ENCODE data around the gene HECW1.
A peak's percentile ranks its signal among the peaks of the same experiment; 100 is the strongest.
"Not testable (repeated sequence)": the region's sequence is repeated elsewhere in the genome, so short reads cannot be mapped to it uniquely, and the experiment has no call there.

The HECW1 gene

GRCh38 chr7:43112459-43112940 lies at the start of gene HECW1:
Gene HECW1, plus strand, starts transcription at chr7:43112647. Its CDS starts 131,259 bp downstream, at chr7:43243906.
- Histone ChIP-seq H3K9me3 (ENCODE audit: control insufficient read depth, insufficient read depth, low read length) (no peaks in the 10 kb centered on the region), H3K4me1 (ENCODE audit: control insufficient read depth, insufficient read depth, low read length) (peaks cover 20% of the 10 kb centered on the region), H3K36me3 (ENCODE audit: control insufficient read depth, insufficient read depth, low read length) (no peaks in the 10 kb centered on the region), H3K4me3 (ENCODE audit: low read depth, low read length) (peak within 1 kb of the TSS; percentile 78), H3K27me3 (ENCODE audit: control insufficient read depth, insufficient read depth, low read length) (peaks cover 32% of the 10 kb centered on the region), H3K9ac (ENCODE audit: low read depth, low read length) (no peak within 1 kb of the TSS)

- H3K9me3 ChIP-seq (ENCODE audit: control insufficient read depth, insufficient read depth, low read length): no peaks in the 10 kb centered on the region
- H3K4me1 ChIP-seq (ENCODE audit: control insufficient read depth, insufficient read depth, low read length): peaks cover 9% of the 10 kb centered on the region
- H3K9ac ChIP-seq (ENCODE audit: low read depth, low read length): no peak overlapping the region
- H3K36me3 ChIP-seq (ENCODE audit: control insufficient read depth, insufficient read depth, low read length): no peaks in the 10 kb centered on the region
- H3K4me3 ChIP-seq (ENCODE audit: low read depth, low read length): peak overlapping the region; percentile 6
- no peaks in the 10 kb centered on the region for H3K27me3 ChIP-seq (ENCODE audit: control insufficient read depth, insufficient read depth, low read length)
These were observed 40.8 kb upstream of the HECW1 start for GRCh38 chr7:43071604-43072003.

- Histone ChIP-seq H3K9me3 (ENCODE audit: control insufficient read depth, insufficient read depth, low read length) (no peaks in the 10 kb centered on the region), H3K4me3 (ENCODE audit: low read depth, low read length) (no peak overlapping the region), H3K4me1 (ENCODE audit: control insufficient read depth, insufficient read depth, low read length) (peaks cover 17% of the 10 kb centered on the region), H3K36me3 (ENCODE audit: control insufficient read depth, insufficient read depth, low read length) (no peaks in the 10 kb centered on the region), H3K27me3 (ENCODE audit: control insufficient read depth, insufficient read depth, low read length) (no peaks in the 10 kb centered on the region), H3K9ac (ENCODE audit: low read depth, low read length) (no peak overlapping the region)
These were observed 39.9 kb upstream of the HECW1 start for GRCh38 chr7:43072530-43072929.

- peaks cover 28% of the 10 kb centered on the region for H3K4me1 ChIP-seq (ENCODE audit: control insufficient read depth, insufficient read depth, low read length)
- H3K9me3 ChIP-seq (ENCODE audit: control insufficient read depth, insufficient read depth, low read length); H3K36me3 ChIP-seq (ENCODE audit: control insufficient read depth, insufficient read depth, low read length): not testable (repeated sequence)
These were observed 38.6 kb upstream of the HECW1 start for GRCh38 chr7:43073811-43074210.

DNA sequence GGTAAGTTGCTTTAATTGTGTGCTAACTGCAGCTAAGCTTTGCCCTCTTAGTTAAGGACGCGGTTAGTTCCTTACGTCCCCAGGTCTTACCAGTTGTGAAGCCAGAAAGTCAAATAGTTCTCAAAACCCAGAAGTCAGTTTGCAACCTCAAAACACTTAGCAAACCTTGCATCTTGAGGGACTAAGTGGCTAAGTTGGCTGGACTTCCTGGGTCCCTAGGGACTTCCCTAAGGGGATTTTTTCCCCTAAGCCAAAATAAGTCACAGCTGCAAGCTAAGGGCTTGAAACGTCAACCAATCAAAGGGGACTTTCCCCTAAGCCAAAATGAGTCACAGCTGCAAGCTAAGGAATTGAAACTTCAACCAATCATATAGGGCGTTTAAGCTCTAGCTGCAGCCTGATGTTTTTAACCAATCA lies 36.2 kb upstream of the HECW1 start:
- H3K9ac ChIP-seq (ENCODE audit: low read depth, low read length): no peak overlapping the region
- no peaks in the 10 kb centered on the region for H3K9me3 ChIP-seq (ENCODE audit: control insufficient read depth, insufficient read depth, low read length)
- H3K36me3 ChIP-seq (ENCODE audit: control insufficient read depth, insufficient read depth, low read length): no peaks in the 10 kb centered on the region
- H3K27me3 ChIP-seq (ENCODE audit: control insufficient read depth, insufficient read depth, low read length): no peaks in the 10 kb centered on the region
- H3K4me3 ChIP-seq (ENCODE audit: low read depth, low read length): no peak overlapping the region
- peaks cover 29% of the 10 kb centered on the region for H3K4me1 ChIP-seq (ENCODE audit: control insufficient read depth, insufficient read depth, low read length)

More at GRCh38 chr7:43073811-43074210, 38.6 kb upstream of the HECW1 start:
- not testable (repeated sequence) for H3K9ac ChIP-seq (ENCODE audit: low read depth, low read length); H3K27me3 ChIP-seq (ENCODE audit: control insufficient read depth, insufficient read depth, low read length); H3K4me3 ChIP-seq (ENCODE audit: low read depth, low read length)

- H3K4me3 ChIP-seq (ENCODE audit: low read depth, low read length): no peak overlapping the region
- no peaks in the 10 kb centered on the region for H3K9me3 ChIP-seq (ENCODE audit: control insufficient read depth, insufficient read depth, low read length)
- H3K36me3 ChIP-seq (ENCODE audit: control insufficient read depth, insufficient read depth, low read length): no peaks in the 10 kb centered on the region
- peaks cover 27% of the 10 kb centered on the region for H3K4me1 ChIP-seq (ENCODE audit: control insufficient read depth, insufficient read depth, low read length)
- H3K9ac ChIP-seq (ENCODE audit: low read depth, low read length): no peak overlapping the region
- no peaks in the 10 kb centered on the region for H3K27me3 ChIP-seq (ENCODE audit: control insufficient read depth, insufficient read depth, low read length)
These were observed 35.8 kb upstream of the HECW1 start for GRCh38 chr7:43076606-43077005.

DNA sequence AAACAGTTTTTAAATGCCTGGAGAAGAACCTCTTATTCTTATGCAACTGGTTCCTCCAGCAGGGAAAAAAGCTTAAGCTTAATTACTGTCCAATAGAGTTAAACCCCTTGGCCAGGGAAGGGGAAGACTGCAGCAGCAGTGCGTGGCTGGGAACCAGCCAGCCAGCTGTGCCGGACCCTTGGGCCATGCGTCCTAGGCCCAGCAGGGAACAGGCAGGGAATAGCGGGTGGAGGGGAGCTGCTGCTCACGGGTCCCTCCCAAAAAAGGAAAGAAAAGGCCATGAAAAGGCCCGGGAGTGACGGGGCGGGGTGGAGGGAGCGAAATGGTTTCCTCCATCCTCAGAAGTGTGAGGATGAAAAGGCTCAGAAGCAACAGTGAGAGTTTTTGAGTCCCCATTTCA lies 35.2 kb upstream of the HECW1 start:
- no peaks in the 10 kb centered on the region for H3K27me3 ChIP-seq (ENCODE audit: control insufficient read depth, insufficient read depth, low read length)
- H3K4me1 ChIP-seq (ENCODE audit: control insufficient read depth, insufficient read depth, low read length): peaks cover 24% of the 10 kb centered on the region
- peak overlapping the region; percentile 62 for H3K9ac ChIP-seq (ENCODE audit: low read depth, low read length)
- H3K9me3 ChIP-seq (ENCODE audit: control insufficient read depth, insufficient read depth, low read length): no peaks in the 10 kb centered on the region
- H3K4me3 ChIP-seq (ENCODE audit: low read depth, low read length): peak overlapping the region; percentile 18
- H3K36me3 ChIP-seq (ENCODE audit: control insufficient read depth, insufficient read depth, low read length): no peaks in the 10 kb centered on the region

GRCh38 chr7:43077732-43078391 lies 34.6 kb upstream of the HECW1 start:
- Histone ChIP-seq H3K36me3 (ENCODE audit: control insufficient read depth, insufficient read depth, low read length) (no peaks in the 10 kb centered on the region), H3K4me3 (ENCODE audit: low read depth, low read length) (peak overlapping the region; percentile 18), H3K4me1 (ENCODE audit: control insufficient read depth, insufficient read depth, low read length) (peaks cover 24% of the 10 kb centered on the region), H3K9me3 (ENCODE audit: control insufficient read depth, insufficient read depth, low read length) (no peaks in the 10 kb centered on the region), H3K27me3 (ENCODE audit: control insufficient read depth, insufficient read depth, low read length) (no peaks in the 10 kb centered on the region), H3K9ac (ENCODE audit: low read depth, low read length) (no peak overlapping the region)

GRCh38 chr7:43078794-43079193 lies 33.7 kb upstream of the HECW1 start:
- Histone ChIP-seq H3K9me3 (ENCODE audit: control insufficient read depth, insufficient read depth, low read length) (no peaks in the 10 kb centered on the region), H3K9ac (ENCODE audit: low read depth, low read length) (no peak overlapping the region), H3K4me1 (ENCODE audit: control insufficient read depth, insufficient read depth, low read length) (peaks cover 24% of the 10 kb centered on the region), H3K27me3 (ENCODE audit: control insufficient read depth, insufficient read depth, low read length) (no peaks in the 10 kb centered on the region), H3K4me3 (ENCODE audit: low read depth, low read length) (no peak overlapping the region), H3K36me3 (ENCODE audit: control insufficient read depth, insufficient read depth, low read length) (no peaks in the 10 kb centered on the region)

- H3K27me3 ChIP-seq (ENCODE audit: control insufficient read depth, insufficient read depth, low read length): no peaks in the 10 kb centered on the region
- H3K9me3 ChIP-seq (ENCODE audit: control insufficient read depth, insufficient read depth, low read length): no peaks in the 10 kb centered on the region
- no peak overlapping the region for H3K9ac ChIP-seq (ENCODE audit: low read depth, low read length)
- H3K4me3 ChIP-seq (ENCODE audit: low read depth, low read length): no peak overlapping the region
- H3K4me1 ChIP-seq (ENCODE audit: control insufficient read depth, insufficient read depth, low read length): peaks cover 22% of the 10 kb centered on the region
- H3K36me3 ChIP-seq (ENCODE audit: control insufficient read depth, insufficient read depth, low read length): no peaks in the 10 kb centered on the region
These were observed 30.8 kb upstream of the HECW1 start for GRCh38 chr7:43081603-43082002.

DNA sequence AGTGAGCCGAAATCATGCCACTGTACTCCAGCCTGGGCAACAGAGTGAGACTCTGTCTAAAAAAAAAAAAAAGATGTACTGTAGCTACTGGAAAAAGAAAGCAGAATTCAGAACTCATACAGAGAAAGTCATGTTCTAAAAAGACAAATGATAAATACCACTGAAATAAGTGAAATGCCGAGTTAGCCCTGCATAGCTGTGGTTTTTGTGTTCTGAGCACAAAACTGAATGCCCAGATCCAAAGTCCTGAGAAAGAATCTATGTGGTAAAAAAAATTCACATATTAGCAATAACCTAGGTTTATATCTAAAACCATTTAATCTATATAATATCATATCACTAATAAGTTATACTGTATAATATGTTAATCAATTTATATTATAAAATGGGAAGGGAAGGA lies 29.3 kb upstream of the HECW1 start:
- H3K27me3 ChIP-seq (ENCODE audit: control insufficient read depth, insufficient read depth, low read length): no peaks in the 10 kb centered on the region
- H3K4me3 ChIP-seq (ENCODE audit: low read depth, low read length): no peak overlapping the region
- no peak overlapping the region for H3K9ac ChIP-seq (ENCODE audit: low read depth, low read length)
- H3K9me3 ChIP-seq (ENCODE audit: control insufficient read depth, insufficient read depth, low read length): no peaks in the 10 kb centered on the region
- peaks cover 9% of the 10 kb centered on the region for H3K4me1 ChIP-seq (ENCODE audit: control insufficient read depth, insufficient read depth, low read length)
- H3K36me3 ChIP-seq (ENCODE audit: control insufficient read depth, insufficient read depth, low read length): no peaks in the 10 kb centered on the region

DNA sequence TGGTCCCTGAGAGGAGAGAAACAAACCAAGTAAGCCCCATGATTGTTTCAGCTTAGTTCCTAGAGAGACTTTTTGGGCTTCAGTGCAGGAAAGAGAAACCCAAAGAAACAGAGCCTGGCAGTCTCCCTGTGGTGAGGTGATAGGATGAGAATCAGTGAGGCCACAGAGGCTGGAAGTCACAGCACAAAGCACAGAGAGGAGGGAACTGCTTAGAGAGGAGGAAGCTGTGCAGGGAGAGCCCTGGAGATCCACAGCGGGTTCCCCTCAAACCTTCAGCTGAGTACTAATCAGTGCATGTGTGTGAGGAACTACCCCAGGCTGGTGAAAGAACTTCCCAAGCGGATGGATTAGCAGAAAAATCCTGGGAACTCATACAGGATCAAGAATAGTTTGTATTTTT lies 27.4 kb upstream of the HECW1 start:
- Histone ChIP-seq H3K4me3 (ENCODE audit: low read depth, low read length) (no peak overlapping the region), H3K9me3 (ENCODE audit: control insufficient read depth, insufficient read depth, low read length) (no peaks in the 10 kb centered on the region), H3K9ac (ENCODE audit: low read depth, low read length) (no peak overlapping the region), H3K4me1 (ENCODE audit: control insufficient read depth, insufficient read depth, low read length) (no peaks in the 10 kb centered on the region), H3K36me3 (ENCODE audit: control insufficient read depth, insufficient read depth, low read length) (no peaks in the 10 kb centered on the region), H3K27me3 (ENCODE audit: control insufficient read depth, insufficient read depth, low read length) (no peaks in the 10 kb centered on the region)

All from iPS-15b (cell line).